DMS 273 treated with DMSO at 0.1 percent for 48 hours (cell line): ENCODE measurements around the gene SCGB2A2.

Experiments used
- DNase-seq: peaks from one replicate; lab custom pipeline; 2025; lab: John Stamatoyannopoulos, UW

Gene SCGB2A2

DNA sequence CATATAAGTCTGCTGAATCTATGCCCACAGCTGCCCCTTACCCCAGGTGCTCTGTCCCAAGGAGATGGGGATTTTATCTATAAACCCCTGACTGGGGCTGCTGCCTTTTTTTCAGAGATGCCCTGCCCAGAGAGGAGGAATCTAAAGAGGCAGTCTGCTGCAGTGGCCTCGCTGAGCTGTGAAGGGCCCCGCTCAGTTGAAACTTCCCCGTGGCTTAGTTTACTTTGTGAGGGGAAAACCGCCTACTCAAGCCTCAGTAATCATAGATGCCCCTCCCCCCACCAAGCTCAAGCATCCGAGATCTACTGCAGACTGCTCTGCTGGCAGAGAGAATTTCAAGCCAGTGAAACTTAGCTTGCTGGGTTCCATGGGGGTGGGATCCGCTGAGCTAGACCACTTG, 36.3 kb downstream of the SCGB2A2 start:
- no peak for DNase-seq

- no peak for DNase-seq
These were observed 38.0 kb downstream of the SCGB2A2 start for GRCh38 chr11:62307950-62308349.

DNA sequence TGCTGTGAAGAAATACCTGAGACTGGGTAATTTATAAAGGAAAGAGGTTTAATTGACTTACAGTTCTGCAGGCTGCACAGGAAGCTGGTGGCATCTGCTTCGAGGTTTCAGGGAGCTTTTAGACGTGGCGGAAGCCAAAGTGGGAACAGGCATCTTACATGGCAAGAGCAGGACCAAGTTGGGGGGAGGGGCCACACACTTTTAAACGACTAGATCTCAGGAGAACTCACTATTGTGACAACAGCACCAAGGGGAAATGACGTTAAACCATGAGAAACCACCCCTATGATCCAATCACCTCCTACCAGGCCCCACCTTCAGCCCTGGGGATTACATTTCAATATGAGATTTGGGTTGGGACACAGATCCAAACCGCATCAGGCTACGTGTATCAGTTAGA, 40.0 kb downstream of the SCGB2A2 start:
- DNase-seq, result no peak

GRCh38 chr11:62315431-62315830, 45.5 kb downstream of the SCGB2A2 start:
- no peak for DNase-seq

GRCh38 chr11:62322524-62322923, 52.6 kb downstream of the SCGB2A2 start:
- DNase-seq, result no peak
